Parathyroid adenoma (tissue), 2 donors: ENCODE data around the gene PPP1R15B.

Source experiments
- H2AFZ ChIP-seq: fragments of 300-600 bp; sonication (generic); one replicate; pipeline ENCODE4 v1.7.0; 2017; ENCODE audit warnings: antibody characterized with exemption, mild to moderate bottlenecking
- H3K27ac ChIP-seq: fragments of 300-600 bp; sonication (generic); one replicate; pipeline ENCODE4 v1.7.0; 2017
- H3K27me3 ChIP-seq: fragments of 300-600 bp; sonication (generic); one replicate; pipeline ENCODE4 v1.7.0; 2017; ENCODE audit warnings: low read length; ENCODE audit not compliant: control insufficient read depth, insufficient read depth
- H3K36me3 ChIP-seq: fragments of 300-600 bp; sonication (generic); one replicate; pipeline ENCODE4 v1.7.0; 2017; ENCODE audit warnings: low read length; ENCODE audit not compliant: control insufficient read depth, insufficient read depth
- H3K4me1 ChIP-seq: fragments of 300-600 bp; sonication (generic); one replicate; pipeline ENCODE4 v1.7.0; 2017; ENCODE audit warnings: control low read depth
- H3K4me2 ChIP-seq: fragments of 300-600 bp; sonication (generic); one replicate; pipeline ENCODE4 v1.7.0; 2017; ENCODE audit warnings: low read length
- H3K4me3 ChIP-seq: fragments of 300-600 bp; sonication (generic); one replicate; pipeline ENCODE4 v1.7.0; 2017; ENCODE audit warnings: low read depth, low read length
- H3K79me2 ChIP-seq: fragments of 300-600 bp; sonication (generic); one replicate; pipeline ENCODE4 v1.7.0; 2017; ENCODE audit warnings: control low read depth
- H3K9ac ChIP-seq: fragments of 300-600 bp; sonication (generic); one replicate; pipeline ENCODE4 v1.7.0; 2017; ENCODE audit warnings: mild to moderate bottlenecking
- H3K9me3 ChIP-seq: fragments of 300-600 bp; sonication (generic); one replicate; pipeline ENCODE4 v1.7.0; 2017; ENCODE audit warnings: low read length; ENCODE audit not compliant: control insufficient read depth
- TF ChIP-seq, protein P1 (sequence below): fragments of 300-600 bp; sonication (generic); IDR thresholded peaks from one replicate; pipeline ENCODE4 v1.7.0; 2017; ENCODE audit warnings: antibody characterized with exemption, mild to moderate bottlenecking
- donor health status: primary hyperparathyroidism.

The PPP1R15B gene

GRCh38 chr1:204446413-204447111, 34.9 kb upstream of the PPP1R15B start:
- Histone ChIP-seq H2AFZ (peak overlapping the region; percentile 66), H3K4me2 (no peak overlapping the region), H3K4me3 (no peak overlapping the region), H3K4me1 (no peaks in the 10 kb centered on the region), H3K9me3 (no peaks in the 10 kb centered on the region), H3K27ac (no peak overlapping the region), H3K79me2 (no peaks in the 10 kb centered on the region), H3K27me3 (no peaks in the 10 kb centered on the region), H3K36me3 (no peaks in the 10 kb centered on the region), H3K9ac (no peak overlapping the region)
- TF ChIP-seq, protein P1, sequence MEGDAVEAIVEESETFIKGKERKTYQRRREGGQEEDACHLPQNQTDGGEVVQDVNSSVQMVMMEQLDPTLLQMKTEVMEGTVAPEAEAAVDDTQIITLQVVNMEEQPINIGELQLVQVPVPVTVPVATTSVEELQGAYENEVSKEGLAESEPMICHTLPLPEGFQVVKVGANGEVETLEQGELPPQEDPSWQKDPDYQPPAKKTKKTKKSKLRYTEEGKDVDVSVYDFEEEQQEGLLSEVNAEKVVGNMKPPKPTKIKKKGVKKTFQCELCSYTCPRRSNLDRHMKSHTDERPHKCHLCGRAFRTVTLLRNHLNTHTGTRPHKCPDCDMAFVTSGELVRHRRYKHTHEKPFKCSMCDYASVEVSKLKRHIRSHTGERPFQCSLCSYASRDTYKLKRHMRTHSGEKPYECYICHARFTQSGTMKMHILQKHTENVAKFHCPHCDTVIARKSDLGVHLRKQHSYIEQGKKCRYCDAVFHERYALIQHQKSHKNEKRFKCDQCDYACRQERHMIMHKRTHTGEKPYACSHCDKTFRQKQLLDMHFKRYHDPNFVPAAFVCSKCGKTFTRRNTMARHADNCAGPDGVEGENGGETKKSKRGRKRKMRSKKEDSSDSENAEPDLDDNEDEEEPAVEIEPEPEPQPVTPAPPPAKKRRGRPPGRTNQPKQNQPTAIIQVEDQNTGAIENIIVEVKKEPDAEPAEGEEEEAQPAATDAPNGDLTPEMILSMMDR, result peak; percentile 67

- Histone ChIP-seq H3K9ac (no peak overlapping the region), H3K36me3 (no peaks in the 10 kb centered on the region)
Measured at GRCh38 chr1:204445860-204446412, 34.3 kb upstream of the PPP1R15B start.

DNA sequence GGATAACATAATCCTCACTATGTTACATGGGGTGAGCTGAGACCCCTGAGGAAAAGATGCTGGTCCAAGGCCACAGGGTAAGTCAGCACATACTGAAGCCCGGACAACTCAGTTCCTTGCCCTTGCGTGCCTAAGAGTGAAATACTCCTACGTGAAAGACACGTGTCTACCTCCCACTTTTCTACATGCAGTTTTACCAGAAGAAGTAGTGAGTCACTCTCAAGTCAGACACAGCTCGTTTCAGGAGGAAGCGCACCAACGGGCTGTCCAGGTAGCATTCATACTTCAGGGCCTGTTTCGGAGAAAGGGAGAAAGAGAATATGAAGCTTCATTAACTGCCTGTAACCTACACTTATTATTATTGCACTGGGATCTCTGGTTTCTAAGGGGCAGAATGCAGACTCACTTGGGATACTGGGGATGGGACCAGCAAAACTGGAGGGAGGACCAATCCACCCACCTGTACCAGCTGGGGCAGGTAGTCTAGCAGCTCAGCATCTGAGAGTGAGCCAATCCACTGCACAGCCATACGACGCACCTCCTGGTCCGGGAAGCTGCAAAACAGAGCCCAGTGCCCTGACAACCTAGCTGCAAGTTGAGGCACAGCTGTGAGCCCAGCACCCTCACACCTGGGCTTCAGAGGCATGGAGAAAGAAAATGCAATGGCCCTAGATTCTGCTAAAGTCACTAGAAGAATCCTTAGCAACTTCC, 32.4 kb upstream of the PPP1R15B start:
- TF ChIP-seq, protein P1, result no peak
- Histone ChIP-seq H3K4me3 (no peak overlapping the region), H3K36me3 (no peaks in the 10 kb centered on the region), H3K27me3 (no peaks in the 10 kb centered on the region), H3K4me1 (peaks cover 2% of the 10 kb centered on the region), H3K9ac (no peak overlapping the region), H3K79me2 (no peaks in the 10 kb centered on the region), H3K9me3 (no peaks in the 10 kb centered on the region), H2AFZ (no peak overlapping the region), H3K27ac (no peak overlapping the region), H3K4me2 (no peak overlapping the region)

More at GRCh38 chr1:204445860-204446412, 34.3 kb upstream of the PPP1R15B start:
- no peak overlapping the region for H3K4me3 ChIP-seq
- no peak overlapping the region for H3K4me2 ChIP-seq
- no peaks in the 10 kb centered on the region for H3K79me2 ChIP-seq
- H3K27ac ChIP-seq, result no peak overlapping the region
- no peaks in the 10 kb centered on the region for H3K4me1 ChIP-seq
- no peaks in the 10 kb centered on the region for H3K27me3 ChIP-seq
- no peaks in the 10 kb centered on the region for H3K9me3 ChIP-seq
- TF ChIP-seq, protein P1, result no peak
- no peak overlapping the region for H2AFZ ChIP-seq

GRCh38 chr1:204443260-204443619, 31.6 kb upstream of the PPP1R15B start:
- H3K9me3 ChIP-seq, result no peaks in the 10 kb centered on the region
- no peaks in the 10 kb centered on the region for H3K27me3 ChIP-seq
- no peaks in the 10 kb centered on the region for H3K79me2 ChIP-seq
- H3K4me2 ChIP-seq, result no peak overlapping the region
- no peak overlapping the region for H2AFZ ChIP-seq
- peaks cover 2% of the 10 kb centered on the region for H3K4me1 ChIP-seq
- H3K4me3 ChIP-seq, result no peak overlapping the region
- no peaks in the 10 kb centered on the region for H3K36me3 ChIP-seq
- H3K27ac ChIP-seq, result peak overlapping the region; percentile 2
- TF ChIP-seq, protein P1, result no peak
- H3K9ac ChIP-seq, result no peak overlapping the region
